ENCODE results near the gene IFRD1.

DNA sequence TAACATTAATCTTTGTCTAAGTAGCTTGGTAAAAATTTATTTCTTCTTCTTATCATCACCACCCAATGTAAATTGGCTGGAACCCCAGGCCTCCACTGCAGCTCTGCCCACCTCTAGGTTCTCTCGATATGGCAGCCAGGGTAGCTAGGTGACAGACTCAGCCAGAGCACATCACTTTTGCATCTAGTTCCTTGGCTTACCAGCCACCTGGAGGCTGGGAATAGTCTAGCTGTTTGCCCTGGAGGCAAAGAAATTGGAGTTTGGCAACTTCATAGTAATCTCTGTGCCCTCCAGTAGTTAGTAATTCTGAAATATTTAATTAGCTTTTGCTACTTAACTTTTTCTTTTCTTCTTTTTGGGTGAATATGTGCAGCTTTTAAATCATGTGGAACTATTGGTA lies 9.4 kb downstream of the IFRD1 start:
- TF ChIP-seq, protein P1, sequence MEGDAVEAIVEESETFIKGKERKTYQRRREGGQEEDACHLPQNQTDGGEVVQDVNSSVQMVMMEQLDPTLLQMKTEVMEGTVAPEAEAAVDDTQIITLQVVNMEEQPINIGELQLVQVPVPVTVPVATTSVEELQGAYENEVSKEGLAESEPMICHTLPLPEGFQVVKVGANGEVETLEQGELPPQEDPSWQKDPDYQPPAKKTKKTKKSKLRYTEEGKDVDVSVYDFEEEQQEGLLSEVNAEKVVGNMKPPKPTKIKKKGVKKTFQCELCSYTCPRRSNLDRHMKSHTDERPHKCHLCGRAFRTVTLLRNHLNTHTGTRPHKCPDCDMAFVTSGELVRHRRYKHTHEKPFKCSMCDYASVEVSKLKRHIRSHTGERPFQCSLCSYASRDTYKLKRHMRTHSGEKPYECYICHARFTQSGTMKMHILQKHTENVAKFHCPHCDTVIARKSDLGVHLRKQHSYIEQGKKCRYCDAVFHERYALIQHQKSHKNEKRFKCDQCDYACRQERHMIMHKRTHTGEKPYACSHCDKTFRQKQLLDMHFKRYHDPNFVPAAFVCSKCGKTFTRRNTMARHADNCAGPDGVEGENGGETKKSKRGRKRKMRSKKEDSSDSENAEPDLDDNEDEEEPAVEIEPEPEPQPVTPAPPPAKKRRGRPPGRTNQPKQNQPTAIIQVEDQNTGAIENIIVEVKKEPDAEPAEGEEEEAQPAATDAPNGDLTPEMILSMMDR (IDR thresholded peaks at IDR 0.05): no peak
- TF ChIP-seq POLR2AphosphoS5 (IDR thresholded peaks at IDR 0.05) (no peak), POLR2A (IDR thresholded peaks at IDR 0.05) (no peak)

Measured in sigmoid colon (tissue), 4 donors.